Kidney tubule cell (primary cell): ENCODE measurements around the gene TMOD1.
"Not testable (repeated sequence)": the region's sequence is repeated elsewhere in the genome, so short reads cannot be mapped to it uniquely, and the experiment has no call there.

Experiments used
- DNase-seq: peaks from one replicate; pipeline ENCODE4 v3.0.0-alpha.2; 2018; ENCODE audit warnings: low spot score

TMOD1 gene

DNA sequence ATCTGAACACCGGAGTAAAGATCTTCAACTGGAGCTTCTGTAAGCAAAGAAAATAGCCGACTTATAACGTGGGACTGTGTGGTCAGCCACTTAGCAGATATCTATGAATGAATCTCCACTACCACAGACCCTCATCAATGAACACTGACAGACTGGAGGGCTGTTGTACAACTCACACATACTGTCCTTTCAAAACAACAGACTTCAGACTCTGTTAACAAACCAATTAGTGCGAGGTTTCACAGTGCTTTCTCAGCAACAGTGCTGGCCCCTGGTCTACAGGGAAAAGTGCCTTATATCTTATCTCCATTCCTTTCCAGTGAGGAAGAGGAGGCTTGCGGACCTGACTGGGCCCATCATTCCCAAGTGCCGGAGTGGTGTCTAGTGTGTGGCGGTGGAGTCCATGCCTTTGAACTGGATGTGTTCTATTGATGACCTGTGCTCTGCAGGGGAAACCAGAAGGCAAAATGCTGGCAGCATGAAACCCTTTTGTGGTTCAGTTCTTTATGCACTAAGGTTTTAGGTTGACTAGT lies 97.9 kb downstream of the TMOD1 start:
- no peak for DNase-seq

DNA sequence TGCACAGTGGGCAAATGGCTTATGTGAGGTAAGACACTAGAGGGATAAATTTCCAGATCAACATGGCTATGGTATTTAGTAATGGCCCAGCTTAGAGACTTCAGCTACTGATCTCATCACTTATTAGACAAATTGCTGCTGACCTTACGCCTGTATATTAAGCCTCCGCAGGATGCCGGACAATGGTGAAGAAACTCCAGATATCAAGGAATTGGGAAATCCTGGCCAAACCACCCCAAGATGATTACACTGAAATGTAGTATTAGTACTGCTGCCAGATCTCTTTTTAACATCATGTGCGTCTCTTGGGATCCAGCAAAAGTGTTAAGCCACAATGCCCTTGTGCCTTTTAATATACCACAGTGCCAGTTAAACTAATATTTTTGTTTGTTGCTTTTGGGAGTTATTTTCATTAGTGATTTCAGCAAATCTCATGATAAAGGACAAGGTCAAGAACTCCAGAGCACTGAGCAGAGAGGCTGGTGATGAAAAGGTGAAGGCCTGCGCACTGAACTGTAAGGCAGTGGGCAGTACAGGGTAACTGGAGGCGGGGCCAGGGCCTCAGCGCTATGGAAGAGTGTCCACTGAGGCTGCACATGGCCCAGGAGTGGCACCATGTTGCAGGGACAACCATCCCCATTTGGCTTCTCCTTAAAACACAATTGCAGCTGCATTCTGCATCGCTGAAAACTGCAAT lies 99.2 kb downstream of the TMOD1 start:
- no peak for DNase-seq

DNA sequence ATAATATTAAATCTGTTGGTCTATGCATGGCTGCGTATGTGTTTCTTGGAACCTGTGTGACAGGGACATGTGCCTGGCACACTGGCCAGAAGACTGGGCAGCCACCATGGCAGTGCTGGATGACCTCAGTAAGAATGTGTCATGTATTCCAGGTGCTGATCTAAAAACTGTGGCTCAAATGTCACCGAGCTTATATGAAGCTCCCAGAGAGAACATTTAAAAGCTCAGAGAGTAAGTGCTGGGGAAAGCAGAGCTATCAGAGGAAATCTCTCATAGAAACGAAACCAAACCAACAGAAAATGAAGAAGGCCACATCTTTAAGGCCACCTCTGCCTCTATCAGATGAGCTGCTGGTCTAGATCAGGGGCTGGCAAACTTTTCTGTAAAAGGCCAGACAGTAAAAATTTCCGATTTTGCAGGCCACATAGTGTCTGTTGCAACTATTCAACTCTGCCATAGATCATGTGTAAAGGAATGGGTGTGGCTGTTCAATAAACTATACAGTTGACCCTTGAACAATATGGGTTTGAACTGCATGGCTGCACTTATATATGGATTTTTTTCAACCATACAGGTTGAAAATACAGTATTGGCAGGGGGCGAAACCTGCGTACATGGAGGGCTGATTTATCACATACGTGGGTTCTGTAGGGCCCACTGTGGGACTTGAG lies 99.9 kb downstream of the TMOD1 start:
- DNase-seq, result no peak

DNA sequence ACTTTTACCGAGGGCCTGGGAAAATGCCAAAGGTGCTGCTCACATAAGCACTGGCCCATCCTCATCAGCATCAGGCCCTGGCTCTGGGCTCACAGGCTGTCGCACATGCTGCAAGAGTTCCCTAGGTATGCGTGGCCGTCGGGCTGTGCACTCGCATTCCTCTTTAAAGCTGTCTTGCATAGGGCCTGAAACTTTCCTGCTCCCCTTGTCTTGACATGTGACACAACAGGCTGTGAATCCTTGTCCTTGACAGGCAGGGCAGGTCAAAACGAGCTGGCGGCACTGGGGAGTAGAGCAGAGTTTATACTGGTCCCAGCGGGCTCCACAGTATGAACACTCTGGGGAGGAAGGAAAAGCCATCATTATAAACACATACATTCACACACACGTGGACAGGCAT lies 101.0 kb downstream of the TMOD1 start:
- DNase-seq, result no peak

DNA sequence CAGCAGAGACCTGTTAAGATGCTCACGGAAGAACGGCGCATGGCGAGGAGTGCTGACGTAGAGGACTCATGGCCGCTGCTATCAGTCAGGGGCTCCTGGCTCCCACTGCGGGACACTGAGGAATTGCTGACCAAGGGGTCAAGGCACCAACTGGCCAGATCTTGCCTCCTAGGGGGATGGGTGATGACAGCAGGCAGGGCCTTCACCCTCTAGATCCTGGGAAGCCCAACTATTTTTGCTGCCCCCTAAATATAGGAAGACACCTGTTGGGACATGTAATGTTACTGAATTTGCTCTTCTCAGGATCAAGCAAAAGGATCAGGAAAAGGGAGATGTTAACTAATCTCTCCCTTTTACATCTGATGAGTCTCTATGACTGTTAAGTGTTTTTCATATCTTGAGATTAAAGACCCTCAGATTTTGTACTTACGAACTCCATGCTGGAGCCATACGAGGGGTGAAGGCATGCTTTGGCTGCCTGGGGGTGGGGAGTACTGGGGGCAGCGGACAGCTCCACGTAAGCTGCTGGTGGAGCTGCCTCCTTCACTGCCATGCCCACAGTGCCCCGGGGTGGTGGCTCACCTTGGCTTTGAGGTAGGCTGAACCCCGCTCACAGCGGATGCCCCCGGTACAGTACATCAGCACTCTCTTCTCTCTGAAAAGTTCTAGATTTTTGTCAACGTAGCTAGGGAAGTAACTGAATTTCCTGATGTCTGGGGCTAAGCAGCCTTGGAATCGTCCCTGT lies 103.6 kb downstream of the TMOD1 start:
- no peak for DNase-seq

DNA sequence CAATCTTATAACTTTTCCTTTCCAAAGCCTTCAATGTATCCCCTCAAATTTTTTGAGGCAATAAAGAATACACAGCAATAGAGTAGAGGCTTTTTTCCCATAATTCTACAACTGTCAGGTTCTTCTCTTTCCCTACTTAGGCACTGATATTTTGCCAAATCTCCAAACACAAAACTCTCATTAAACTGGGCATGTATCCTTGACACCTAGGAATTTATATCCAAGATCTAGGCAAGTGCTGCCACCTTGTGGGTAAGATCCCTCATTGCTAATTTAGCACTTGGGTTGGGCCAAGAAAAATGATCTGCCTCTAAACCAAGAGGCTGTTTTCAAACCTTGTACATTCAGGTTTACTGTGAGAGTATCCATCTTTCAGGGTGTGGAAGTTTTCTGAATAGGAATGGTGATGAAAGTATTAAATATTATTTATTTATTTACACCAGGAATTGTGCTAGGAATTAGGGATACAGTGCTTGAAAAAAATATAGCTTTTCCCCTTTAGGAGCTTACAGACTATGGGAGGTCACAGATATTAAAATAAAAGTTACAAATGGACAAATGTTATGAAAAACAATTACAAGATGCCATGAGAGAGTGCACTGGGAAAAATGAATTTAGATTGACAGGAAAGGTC lies 114.1 kb downstream of the TMOD1 start:
- peak; percentile 70 for DNase-seq

DNA sequence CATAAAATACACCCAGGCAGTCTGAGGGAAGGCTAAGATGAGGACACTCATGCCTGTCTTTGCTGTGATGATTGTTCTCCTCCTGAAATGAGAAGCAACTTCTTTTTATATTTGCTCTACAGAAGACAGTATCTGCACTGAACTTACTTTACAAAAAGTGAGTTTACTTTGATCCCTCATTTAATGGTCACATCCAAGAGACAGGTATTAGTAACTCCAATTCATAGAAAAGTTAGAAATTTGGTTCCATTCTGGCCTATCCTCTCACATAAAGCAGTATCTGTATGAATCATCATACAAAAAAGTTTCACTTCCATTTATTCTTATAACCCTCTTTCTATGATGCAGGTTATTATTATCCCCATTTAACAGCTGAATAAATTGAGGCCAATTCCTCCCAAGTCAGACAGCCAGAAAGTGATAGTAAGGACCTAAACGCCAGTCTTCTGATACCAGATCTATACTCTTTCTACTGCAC lies 116.5 kb downstream of the TMOD1 start:
- DNase-seq, result no peak

DNA sequence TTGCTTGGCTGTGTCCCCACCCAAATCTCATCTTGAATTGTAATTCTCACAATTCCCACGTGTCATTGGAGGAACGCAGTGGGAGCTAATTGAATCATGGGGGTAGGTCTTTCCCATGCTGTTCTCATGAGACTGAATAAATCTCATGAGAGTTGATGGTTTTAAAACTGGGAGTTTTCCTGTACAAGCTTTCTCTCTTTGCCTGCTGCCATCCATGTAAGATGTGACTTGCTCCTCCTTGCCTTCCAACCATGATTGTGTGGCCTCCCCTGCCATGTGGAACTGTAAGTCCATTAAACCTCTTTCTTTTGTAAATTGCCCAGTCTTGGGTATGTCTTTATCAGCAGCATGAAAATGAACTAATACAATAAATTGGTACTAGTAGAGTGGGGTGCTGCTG lies 118.6 kb downstream of the TMOD1 start:
- DNase-seq, result not testable (repeated sequence)

DNA sequence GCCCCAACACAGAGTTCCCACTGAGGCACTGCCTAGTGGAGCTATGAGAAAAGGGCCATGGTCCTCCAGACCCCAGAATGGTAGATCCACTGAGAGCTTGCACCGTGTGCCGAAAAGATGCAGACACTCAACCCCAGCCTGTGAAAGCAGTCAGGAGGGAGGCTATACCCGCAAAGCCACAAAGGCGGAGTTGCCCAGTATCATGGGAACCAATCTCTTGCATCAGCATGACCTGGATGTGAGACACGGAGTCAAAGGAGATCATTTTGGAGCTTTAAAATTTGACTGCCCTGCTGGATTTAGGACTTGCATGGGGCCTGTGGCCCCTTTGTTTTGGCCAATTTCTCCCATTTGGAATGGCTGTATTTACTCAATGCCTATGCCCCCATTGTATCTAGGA lies 121.0 kb downstream of the TMOD1 start:
- not testable (repeated sequence) for DNase-seq

DNA sequence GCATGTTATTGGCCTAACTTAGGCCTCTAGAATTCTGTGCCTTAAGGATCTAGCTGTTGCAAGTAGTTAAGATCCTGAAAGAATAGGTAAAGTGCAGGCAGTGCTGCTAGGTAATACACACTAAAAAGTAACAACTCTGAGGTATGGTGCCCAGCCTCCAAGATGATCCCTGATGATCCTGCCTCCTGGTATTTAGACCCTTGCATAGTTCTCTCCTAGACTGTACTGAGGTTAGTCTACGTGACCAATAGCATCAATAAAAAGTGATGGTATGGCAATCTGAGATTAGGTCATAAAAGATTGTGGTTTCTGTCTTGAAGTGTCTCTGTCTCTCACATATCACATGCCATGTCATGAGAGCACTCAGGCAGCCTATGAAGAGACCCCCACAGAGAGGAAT lies 122.5 kb downstream of the TMOD1 start:
- peak; percentile 6 for DNase-seq

DNA sequence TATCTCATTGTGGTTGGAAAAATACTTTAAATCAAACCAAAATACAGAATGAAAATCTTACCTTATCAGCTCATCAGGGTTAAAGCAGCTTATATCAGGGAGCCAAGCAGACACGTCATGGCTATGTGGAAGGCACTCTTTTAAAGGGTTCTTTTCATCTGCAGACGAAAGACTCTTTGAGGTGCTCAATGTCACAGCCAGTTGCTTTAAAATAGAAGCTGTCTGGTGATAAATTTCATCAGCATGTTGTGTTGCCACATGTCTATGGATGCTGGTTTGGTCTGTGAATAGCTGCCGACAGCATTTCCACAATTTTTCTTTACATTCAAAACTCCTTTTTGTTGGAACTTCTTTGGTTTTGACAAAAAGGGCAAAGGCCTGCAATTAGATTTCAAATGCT lies 124.2 kb downstream of the TMOD1 start:
- DNase-seq, result no peak

DNA sequence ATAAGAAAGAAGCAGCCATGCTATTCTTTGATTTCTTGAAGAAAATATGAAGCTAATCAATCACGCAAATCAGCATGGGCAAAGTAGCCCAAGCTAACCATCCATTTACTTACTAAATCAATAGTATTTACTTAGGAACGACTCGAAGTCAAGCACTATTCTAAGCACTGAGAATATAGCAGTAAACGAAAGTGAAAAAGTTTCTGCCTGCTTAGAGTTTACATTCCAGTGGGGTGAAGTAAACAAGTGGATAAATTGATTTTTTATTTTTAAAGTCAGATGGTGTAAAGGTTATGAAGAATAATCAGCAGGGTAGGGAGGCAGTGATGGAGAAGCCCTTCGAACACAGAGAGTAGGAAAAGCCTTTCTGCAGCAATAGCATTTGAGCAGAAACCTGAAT lies 126.2 kb downstream of the TMOD1 start:
- DNase-seq, result no peak

DNA sequence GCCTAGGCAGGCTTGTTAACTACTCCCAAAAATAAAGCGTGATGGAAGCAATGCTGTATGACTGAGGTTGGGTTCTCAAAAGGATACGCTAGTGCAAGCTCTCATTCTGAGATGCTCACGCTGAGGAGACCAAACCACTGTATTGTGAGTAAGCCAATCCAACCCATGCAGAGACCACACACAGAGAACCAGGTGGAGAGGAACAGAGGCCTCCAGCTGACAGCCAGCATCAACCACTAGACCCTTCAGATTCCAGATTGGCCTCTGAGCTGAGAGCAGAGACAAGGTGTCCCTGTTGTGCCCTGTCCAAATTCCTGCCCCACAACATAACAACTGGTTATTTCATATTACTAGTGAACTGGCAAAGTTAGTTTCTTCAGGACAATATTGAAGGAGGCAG lies 127.2 kb downstream of the TMOD1 start:
- DNase-seq, result no peak

DNA sequence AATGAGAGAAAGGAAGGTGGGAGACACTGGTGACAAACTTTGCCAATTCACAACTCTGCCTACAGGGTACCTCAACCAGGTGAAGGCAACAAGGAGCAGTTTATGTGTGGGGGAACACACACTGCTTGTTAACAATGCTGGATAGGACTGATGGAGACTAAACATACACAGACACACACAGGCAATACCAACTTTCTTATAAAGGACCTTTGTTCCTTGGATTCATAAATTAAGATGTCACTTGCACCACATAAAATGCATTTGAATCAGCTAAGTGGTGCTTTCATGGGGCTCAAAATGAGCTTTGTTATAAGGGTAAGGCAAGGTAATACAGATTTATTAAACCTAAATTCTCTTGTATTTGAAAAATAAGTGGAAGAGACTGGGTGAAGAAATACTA lies 127.7 kb downstream of the TMOD1 start:
- no peak for DNase-seq

DNA sequence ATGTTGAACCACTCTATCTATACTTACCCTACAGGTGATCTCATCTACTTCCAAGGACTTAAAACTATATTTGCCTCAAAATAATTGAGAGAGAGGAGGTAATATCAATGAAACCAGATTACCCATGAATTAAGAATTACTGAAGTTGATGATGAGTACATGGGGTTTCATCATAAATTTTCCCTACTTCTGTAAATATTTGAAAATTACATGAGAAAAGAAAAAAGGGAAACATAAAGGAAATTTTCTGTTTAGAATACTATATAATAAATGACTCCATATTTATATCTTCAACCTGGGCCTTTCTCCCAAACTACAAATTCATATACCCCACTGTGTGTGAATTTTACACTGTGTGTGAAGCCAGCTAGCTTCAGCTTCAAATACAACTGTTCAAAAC lies 129.1 kb downstream of the TMOD1 start:
- DNase-seq, result no peak

DNA sequence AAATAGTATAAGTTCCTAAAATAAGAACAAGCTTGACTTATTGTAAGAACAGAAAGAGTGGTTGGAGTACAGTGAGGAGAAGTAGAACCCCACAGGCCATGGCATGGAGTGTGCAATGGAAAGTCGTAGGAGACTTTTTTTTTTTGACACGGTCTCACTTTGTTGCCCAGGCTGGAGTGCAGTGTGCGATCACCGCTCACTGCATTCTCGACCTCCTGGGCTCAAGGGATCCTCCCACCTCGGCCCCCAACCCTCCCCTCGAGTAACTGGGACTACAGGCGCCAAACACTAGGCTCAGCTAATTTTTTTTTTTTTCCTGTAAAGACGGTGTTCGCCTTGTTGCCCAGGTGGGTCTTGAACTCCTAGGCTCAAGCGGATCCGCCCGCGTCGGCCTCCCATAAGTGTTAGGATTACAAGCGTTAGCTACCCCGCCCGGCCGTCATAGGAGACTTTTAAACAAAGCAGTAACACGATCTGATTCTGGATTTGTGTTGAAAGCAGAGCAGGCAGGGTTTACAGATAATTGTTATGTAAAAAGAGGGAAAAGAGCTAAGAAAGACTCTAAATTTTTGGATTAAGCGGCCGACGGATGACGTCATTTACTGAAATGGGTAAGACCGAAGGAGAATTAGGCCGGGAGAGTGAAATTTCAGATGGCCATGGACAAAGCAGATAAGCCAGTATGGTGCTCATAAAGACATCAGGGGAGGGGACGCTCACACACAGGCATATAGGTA lies 130.9 kb downstream of the TMOD1 start:
- no peak for DNase-seq

DNA sequence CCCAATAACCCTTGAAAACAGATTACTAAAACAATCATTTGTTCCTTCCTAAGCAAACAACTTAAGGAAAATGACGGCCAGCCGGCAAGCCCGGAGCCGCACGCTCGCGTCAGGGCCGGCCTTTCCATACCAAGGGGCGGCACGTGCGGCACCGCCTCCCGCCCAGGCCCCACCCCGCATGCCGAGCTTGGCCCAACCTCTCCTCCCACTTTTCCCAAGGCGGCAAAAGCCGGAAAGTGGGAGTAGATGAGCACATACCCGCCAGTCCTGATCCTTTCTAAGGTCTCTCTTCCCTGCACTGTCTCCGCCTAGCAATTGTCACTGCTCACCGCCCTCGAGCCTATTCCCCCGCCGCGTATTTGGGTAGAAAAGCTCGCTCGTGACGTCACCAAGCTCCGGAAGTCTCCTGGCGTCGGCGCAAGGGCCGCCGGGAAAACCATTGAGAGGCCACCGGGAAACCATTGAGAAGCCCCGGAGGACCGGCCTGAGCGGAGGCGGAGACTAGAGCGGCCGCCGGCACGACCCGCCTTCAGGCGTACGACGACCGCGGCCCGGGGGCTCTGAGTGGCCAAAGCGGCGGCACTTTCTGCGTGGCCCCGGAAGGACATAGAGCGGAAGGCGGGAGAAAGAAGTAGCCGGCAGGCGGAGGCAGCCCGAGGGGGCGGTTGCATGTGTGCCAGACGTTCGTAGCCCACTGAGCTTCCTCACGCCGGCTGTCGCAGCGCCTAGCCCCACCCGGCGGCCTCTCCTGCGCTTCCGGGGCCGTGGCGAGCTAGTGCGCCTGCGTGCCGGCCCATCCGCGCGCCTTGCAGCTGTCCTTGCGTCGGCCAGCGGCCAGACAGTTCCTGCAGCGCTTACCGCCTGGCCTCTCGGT lies 131.8 kb downstream of the TMOD1 start, which contains the start of the genes NCBP1 and TSTD2:
Gene NCBP1, plus strand, starts transcription at position 837 of the 874 bp plus-strand sequence. CDS start 61 bp downstream, outside the sequence.
Gene TSTD2, minus strand, starts transcription at position 384 of the 874 bp plus-strand sequence. CDS start 5,806 bp downstream, outside the sequence.
- peak; percentile 99 for DNase-seq

DNA sequence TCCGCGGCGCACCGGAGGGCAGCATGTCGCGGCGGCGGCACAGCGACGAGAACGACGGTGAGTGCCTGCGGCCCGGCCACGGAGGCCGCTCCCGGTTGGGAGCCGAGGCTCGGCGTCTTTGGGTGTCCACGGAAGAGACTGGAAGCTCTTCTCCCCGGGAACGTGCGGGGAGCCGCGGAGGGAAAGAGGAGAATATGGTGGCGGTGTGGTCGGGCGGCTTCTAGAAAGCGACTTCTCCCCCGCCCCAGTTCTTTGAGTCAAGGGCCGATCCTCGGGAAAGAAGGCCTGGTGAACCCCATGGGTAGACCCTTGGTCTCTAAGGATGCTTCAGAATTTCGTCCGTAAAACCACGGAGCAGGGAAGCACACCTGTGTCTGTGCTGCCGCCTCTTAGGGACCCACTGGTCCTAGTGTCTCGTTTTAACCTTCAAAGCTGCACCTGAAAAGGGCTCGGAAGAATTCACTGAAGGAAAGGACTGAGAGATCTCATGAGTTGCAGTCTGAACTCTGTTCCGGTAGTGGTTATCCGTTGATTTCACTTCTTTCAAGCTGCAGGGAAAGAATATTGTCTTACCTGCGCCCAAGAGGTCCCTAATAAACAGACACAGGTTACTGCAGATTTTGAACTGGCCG lies 132.5 kb downstream of the TMOD1 start:
- DNase-seq, result peak; percentile 22

DNA sequence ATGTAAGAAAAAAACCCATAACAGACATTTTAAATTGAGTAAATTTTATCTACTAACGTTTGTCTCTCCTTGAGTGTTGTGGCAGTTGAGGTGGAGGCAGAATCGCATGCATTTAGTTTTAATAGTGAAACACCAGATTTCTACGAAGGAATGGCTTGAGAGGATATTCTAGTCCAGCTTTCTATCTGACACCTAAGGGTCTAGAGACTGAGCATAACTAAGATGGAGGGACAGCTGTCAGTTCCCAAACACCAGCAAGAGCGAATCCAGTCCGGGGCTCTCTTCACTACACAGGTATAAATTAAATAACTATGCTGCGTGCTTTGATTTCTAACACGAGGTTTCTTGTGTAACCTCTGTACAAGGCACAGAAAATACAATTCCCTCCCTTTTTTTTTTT lies 133.6 kb downstream of the TMOD1 start:
- no peak for DNase-seq

DNA sequence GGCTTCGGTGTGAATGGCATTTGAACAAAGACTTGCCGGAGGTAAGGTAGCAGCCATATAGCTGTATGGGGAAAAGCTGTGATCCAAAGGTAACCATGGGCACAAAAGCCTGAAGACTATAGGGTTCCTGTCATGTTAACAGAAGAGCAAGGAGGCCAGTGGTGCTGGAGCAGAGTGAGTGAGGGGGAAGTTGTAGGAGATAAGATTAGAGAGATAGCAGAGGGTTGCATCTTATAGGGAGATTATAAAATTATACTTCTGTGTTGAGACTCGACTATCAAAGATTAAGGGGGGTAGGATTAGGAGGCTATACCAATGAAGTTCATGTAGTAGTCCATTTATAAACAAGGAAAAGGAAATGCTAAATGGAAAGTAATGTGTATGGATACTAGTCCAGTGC lies 135.4 kb downstream of the TMOD1 start:
- no peak for DNase-seq
